Aorta (tissue), 5 donors: ENCODE measurements around the gene KDM1B. TPM values are rescaled to one million over a fixed set of nuclear protein-coding genes. Genes with fewer than 3 reads are reported as not detected.
"Not testable (repeated sequence)": the region's sequence is repeated elsewhere in the genome, so short reads cannot be mapped to it uniquely, and the experiment has no call there.

Experiments
- ATAC-seq: fragments of 200-7000 bp; cut with Tn5 transposase; one replicate; pipeline ENCODE4 v1.9.1; 2022; ENCODE audit warnings: moderate library complexity; ENCODE audit not compliant: low FRiP score
- DNase-seq, 2 donors: peaks; one replicate each; pipeline ENCODE4 v3.0.0-alpha.2; 2020
- H3K27ac ChIP-seq, 2 donors: one replicate each; pipeline ENCODE4 v1.5.1; 2013; ENCODE audit warnings: low read length in 2 of 2, mild to moderate bottlenecking in 2 of 2, moderate library complexity in 2 of 2, control low read depth in 1 of 2, inconsistent platforms in 1 of 2, low read depth in 1 of 2
- H3K27me3 ChIP-seq, 2 donors: one replicate each; pipeline ENCODE4 v1.6.1; 2013; ENCODE audit warnings: control low read depth in 1 of 2, low read length in 1 of 2, mild to moderate bottlenecking in 1 of 2, moderate library complexity in 1 of 2; ENCODE audit not compliant: insufficient read depth in 2 of 2, control insufficient read depth in 1 of 2
- H3K36me3 ChIP-seq, 2 donors: one replicate each; pipeline ENCODE4 v1.6.1; 2013; ENCODE audit warnings: control low read depth in 1 of 2, low read length in 1 of 2, mild to moderate bottlenecking in 1 of 2; ENCODE audit not compliant: insufficient read depth in 2 of 2, control insufficient read depth in 1 of 2
- H3K4me1 ChIP-seq, 2 donors: one replicate each; pipeline ENCODE4 v1.6.1; 2013; ENCODE audit warnings: low read length in 2 of 2, control low read depth in 1 of 2, mild to moderate bottlenecking in 1 of 2, moderate library complexity in 1 of 2; ENCODE audit not compliant: insufficient read depth in 2 of 2, control insufficient read depth in 1 of 2
- H3K4me3 ChIP-seq, 2 donors: one replicate each; pipeline ENCODE4 v1.5.1; 2013; ENCODE audit warnings: low read length in 2 of 2, control low read depth in 1 of 2, mild to moderate bottlenecking in 1 of 2
- H3K9me3 ChIP-seq: one replicate; pipeline ENCODE4 v1.6.1; 2013; ENCODE audit warnings: mild to moderate bottlenecking, low read length; ENCODE audit not compliant: control insufficient read depth
- WGBS, 2 donors: extraction: QIAGEN DNeasy Blood & Tissue Kit; methylation state at CpG; one replicate each; pipeline ENCODE4 v1.1.7; 2013; 5-methylcytosine and 5-hydroxymethylcytosine counted together
- intact Hi-C, 2 donors: fragments of 100-400 bp; cut with DNase I; formaldehyde crosslinking; loops; one replicate each; pipeline versions ENCODE4 v1.14.2 to v1.15.0; 2022
- polyA plus RNA-seq, 2 donors: library from polyadenylated mRNA; stranded (reverse); fragments of 200-250 nt; gene quantifications; one replicate each; pipeline ENCODE4 v1.2.3, GENCODE V29; 2013
- total RNA-seq, 2 donors: library from RNA; stranded (reverse); fragmentation: NEBNext Ultra II Directional; extraction: Animal tissue kit (Norgen Biotek cat#: 25700); gene quantifications; one replicate each; pipeline ENCODE4 v1.2.1, GENCODE V29; 2021
- donor health status: healthy with polysubstance abuse.
- donor health status: Bipolar disorder and iron deficiency.
- donor health status: DM: no; HTN: no; CAD: no.
- donor health status: DM: no; HTN: no; CAD: no.
- donor health status: DM: yes; HTN: yes; CAD: no.

Gene KDM1B
- total and polyA plus RNA-seq, 4 donors: 4.5 to 15.3 (median 8.8) TPM

DNA sequence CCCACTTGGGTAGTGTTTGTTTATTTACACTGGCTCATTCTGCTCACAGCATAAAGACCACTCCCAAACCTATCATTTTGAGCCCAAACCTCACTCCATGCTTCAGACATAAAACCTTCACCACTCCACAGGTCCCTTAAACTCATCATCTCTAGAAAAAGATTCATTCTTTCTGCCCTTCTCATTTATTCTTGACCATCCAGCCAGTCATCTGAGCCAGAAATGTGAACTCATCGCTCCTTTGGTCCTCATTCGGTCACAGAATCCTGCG, 12.7 kb upstream of the KDM1B start:
- Histone ChIP-seq H3K27ac (no peak overlapping the region), H3K27me3 (no peaks in the 10 kb centered on the region), H3K4me3 (no peak overlapping the region), H3K4me1 (no peaks in the 10 kb centered on the region), H3K36me3 (peaks cover 0 to 6% of the 10 kb centered on the region in 2 donors), H3K9me3 (no peaks in the 10 kb centered on the region)
- ATAC-seq (no peak), DNase-seq (no peak)
- 94 to 99% methylated on average over 3 of the region's 3 CpGs for WGBS, 2 donors
- intact Hi-C loops: no loop called here

DNA sequence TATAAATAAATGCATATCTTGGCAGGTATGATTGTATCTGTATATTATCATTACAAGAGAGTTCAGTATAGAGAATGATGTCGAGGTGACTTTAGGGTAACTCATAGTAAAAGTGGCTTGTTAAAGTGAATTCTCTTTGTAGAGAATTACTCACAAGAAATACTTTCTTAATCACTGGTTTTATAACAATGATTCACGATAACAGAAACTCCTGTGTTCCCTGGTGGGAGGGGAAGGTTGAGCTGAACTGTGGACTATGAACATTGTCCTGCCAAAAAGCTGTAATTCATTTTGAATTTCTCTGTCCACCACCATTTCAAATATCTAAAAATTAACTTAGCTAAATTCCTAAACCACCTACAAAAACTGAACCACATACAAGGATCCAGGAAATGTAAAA, 8.1 kb upstream of the KDM1B start:
- no peaks in the 10 kb centered on the region for H3K27me3 ChIP-seq
- no peak for DNase-seq
- peaks cover 0 to 2% of the 10 kb centered on the region in 2 donors for H3K36me3 ChIP-seq
- intact Hi-C loops: no loop called here
- no peaks in the 10 kb centered on the region for H3K9me3 ChIP-seq
- no peaks in the 10 kb centered on the region for H3K4me1 ChIP-seq
- H3K27ac ChIP-seq: no peak overlapping the region
- no peak for ATAC-seq
- 74% methylated on average over 2 of the region's 2 CpGs for WGBS, 2 donors
- no peak overlapping the region for H3K4me3 ChIP-seq

DNA sequence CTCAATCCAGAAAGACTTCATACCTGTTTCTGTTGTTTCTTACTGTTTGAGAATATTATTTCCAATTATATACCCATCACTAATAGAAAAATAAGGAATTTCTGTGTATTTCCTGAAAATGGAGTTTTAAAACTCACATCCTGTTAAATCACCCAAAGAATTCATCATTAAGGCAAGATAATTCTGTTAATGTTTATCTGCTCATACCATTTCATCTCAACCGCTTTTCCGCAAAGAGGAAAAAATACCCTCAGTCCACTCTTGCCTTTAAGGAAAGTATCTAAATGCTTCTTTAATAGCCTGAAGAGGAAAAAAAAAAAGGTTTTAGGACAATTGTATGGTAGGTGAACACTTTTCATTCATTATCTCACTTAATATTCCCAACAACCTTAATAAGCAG, 7.6 kb upstream of the KDM1B start:
- no peak overlapping the region for H3K27ac ChIP-seq
- H3K4me1 ChIP-seq: no peaks in the 10 kb centered on the region
- no peaks in the 10 kb centered on the region for H3K9me3 ChIP-seq
- WGBS, 2 donors: 99 to 100% methylated on average over 2 of the region's 2 CpGs
- intact Hi-C loops: no loop called here
- no peaks in the 10 kb centered on the region for H3K36me3 ChIP-seq
- no peak overlapping the region for H3K4me3 ChIP-seq
- DNase-seq (no peak), ATAC-seq (no peak)
- H3K27me3 ChIP-seq: no peaks in the 10 kb centered on the region

DNA sequence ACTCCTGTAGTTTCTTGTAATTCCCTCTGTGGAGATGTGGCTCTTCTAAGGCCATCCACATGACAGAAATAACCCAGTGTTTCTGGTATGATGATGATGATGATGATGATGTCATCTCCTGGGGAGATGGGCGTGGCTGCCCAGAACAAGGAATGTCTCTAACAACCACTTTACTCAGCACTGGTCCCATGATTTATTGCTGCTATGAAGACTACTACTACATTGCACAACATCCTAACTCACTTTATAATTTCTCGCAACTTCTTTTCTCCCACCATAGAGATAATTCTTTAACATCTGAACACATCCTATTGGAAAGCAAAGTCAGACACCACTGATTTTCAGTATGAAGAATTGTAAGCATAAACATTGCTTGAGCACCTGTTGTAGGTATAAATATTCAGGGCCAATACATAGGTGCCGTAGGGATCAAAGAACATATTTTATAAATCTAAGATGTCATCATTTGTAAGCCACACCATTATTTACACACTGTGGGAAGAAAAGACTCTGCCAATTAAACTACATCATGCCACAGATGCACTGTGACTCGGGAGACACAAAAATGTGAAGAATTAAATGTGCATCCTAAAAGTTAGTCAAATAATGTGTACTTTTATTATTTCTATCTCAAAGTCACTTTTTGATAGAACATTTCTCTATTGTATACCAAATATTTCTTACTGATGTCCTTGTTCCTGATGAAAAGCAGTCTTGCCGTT, 6.8 kb upstream of the KDM1B start:
- Histone ChIP-seq H3K27ac (no peak overlapping the region), H3K4me1 (no peaks in the 10 kb centered on the region), H3K27me3 (no peaks in the 10 kb centered on the region), H3K4me3 (no peak overlapping the region), H3K36me3 (no peaks in the 10 kb centered on the region), H3K9me3 (no peaks in the 10 kb centered on the region)
- intact Hi-C loops: no loop called here
- 94% methylated on average over 5 of the region's 5 CpGs for WGBS, 2 donors
- DNase-seq (no peak), ATAC-seq (no peak)

DNA sequence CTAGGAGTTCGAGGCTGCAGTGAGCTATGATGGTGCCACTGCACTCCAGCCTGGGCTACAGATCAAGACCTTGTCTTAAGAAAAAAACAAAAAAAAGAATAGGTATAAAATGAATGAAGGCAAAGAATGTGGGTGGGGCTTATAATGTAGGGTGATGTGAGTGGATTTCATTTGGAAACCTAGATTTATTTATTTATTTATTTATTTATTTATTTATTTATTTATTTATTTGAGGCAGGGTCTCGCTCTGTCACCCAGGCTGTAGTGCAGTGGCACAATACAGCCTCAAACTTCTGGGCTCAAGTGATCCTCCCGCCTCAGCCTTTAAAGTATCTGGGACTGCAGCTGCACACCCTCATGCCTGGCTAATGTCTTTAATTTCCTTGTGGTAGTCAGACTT, 3.8 kb upstream of the KDM1B start:
- intact Hi-C loops, ATAC-seq, H3K27ac ChIP-seq, H3K4me3 ChIP-seq, H3K36me3 ChIP-seq, H3K9me3 ChIP-seq, H3K4me1 ChIP-seq, H3K27me3 ChIP-seq, DNase-seq: not testable (repeated sequence)
- WGBS, 2 donors: 98% methylated on average over 3 of the region's 3 CpGs

DNA sequence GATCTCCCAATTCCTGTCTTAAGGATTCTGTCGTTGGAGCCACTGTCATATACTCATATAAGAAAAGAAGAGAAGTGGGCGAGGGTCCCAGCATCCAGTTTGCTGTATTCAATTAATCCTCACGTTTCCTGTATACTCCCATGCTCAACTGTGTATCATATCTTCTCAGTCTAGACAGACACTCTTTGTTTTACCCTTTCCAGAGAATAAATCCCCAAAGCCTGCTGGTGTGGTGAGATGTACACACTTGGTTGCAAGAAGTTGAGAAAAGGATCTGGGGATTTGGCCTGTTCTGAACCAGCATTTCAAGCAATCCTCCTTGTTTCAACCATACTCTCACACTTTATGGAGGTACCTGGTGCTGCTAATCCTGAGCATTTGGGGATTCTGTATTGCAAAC, 3.4 kb upstream of the KDM1B start:
- Histone ChIP-seq H3K4me3 (no peak overlapping the region), H3K36me3 (no peaks in the 10 kb centered on the region), H3K27me3 (no peaks in the 10 kb centered on the region), H3K4me1 (no peaks in the 10 kb centered on the region), H3K27ac (no peak overlapping the region), H3K9me3 (no peaks in the 10 kb centered on the region)
- intact Hi-C loops: no loop called here
- ATAC-seq: no peak
- no peak for DNase-seq
- 88 to 96% methylated on average over 3 of the region's 3 CpGs for WGBS, 2 donors

DNA sequence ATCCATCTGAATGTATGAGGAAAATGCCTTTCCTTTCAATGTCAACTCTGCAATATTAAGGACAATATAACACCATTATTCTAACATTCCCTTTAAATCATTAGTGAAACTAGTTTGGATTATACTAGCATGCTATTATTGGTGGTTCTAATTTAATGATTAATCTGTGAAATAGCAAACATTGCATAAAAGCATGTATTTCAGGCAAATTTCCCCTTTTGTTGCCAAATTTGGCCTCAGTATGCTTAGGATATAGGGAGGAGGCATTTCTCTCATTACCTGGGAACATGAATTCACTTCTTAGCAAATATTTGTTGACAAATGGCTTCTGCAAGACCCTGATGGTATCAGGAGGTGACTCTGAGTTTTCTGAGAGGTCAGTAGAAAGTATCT, 1.9 kb upstream of the KDM1B start:
- ATAC-seq: no peak
- intact Hi-C loops: no loop called here
- no peaks in the 10 kb centered on the region for H3K4me1 ChIP-seq
- H3K4me3 ChIP-seq: no peak overlapping the region
- no peaks in the 10 kb centered on the region for H3K36me3 ChIP-seq
- H3K27ac ChIP-seq: no peak overlapping the region
- DNase-seq: no peak
- H3K27me3 ChIP-seq: no peaks in the 10 kb centered on the region
- no peaks in the 10 kb centered on the region for H3K9me3 ChIP-seq

DNA sequence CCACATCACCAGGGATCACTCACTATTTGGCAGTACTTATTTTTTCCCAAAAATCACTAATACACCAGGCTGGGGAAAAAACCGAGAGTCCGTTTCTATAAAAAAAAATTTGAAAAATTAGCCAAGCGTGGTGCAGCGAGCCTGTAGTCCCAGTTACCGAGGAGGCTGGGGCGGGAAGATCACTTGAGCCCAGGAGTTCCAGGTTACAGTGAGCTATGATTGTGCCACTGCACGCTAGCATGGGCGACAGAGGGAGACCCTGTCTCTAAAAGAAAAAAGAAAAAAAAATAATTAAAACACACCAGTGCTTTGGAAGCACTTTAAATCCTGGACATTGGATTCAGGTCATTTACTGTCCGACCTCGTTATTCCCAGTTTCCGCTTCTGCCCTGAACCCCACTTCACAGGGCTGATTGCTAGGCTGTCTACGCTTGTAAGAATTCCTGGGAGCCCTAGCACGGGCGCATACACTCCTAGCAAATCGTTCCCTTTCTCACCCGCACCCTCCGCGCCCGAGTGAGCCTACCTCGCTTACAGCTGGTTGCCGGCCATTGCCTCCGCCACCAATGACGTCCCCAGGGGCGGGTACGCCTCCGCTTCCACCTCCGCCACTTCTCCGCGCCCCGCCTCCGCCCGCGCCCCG, 594 bp upstream of the KDM1B start, which contains the start of gene TPMT:
TPMT (minus strand) TSS at position 571 of the 643 bp plus-strand sequence. CDS start 5,950 bp downstream, outside the sequence.
- ATAC-seq: no peak
- intact Hi-C loops: loop anchor here in 1 of 2 donors (5.0 kb wide), 1 partner anchor 108 kb away; the partner anchor contains the start of gene DEK
- DNase-seq: peak in 1 of 2 donors; percentile 50
- Histone ChIP-seq H3K4me3 (peak within 1 kb of the TSS; percentile 85 to 91), H3K27me3 (no peaks in the 10 kb centered on the region), H3K9me3 (no peaks in the 10 kb centered on the region), H3K36me3 (no peaks in the 10 kb centered on the region), H3K27ac (peak within 1 kb of the TSS in 1 of 2 donors; percentile 34), H3K4me1 (no peaks in the 10 kb centered on the region)
- 0% methylated on average over 34 of the region's 34 CpGs for WGBS, 2 donors

DNA sequence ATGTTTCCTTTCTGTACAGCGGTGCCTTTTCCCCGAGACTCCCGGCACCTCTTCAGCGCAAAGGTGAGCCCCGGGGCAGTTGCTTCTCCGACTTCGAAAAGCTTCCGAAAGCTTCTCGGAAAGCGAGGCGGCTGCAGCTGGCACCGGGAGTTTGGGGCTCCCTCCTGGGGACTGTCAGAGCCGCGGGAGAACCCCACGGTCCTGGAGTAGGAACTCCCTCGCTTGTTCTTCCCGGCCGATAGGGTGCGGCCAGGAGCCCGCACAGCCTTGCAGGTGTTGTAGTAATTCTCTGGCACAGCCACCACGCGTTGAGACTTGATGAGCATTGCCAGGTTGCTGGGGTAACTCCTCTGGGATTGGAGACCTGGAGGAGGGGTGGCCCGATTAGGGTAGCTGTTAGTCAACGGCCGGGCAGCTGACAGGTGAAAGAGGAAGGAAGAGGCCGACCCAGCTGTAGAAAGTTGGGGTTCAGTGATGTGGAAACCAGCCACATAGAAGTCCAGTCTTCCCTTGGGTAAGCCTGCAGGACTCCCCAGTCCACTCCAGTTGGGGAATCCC, 721 bp downstream of the KDM1B start:
- Histone ChIP-seq H3K4me1 (no peaks in the 10 kb centered on the region), H3K4me3 (peak overlapping the region; percentile 85 to 91), H3K27me3 (no peaks in the 10 kb centered on the region), H3K27ac (no peak overlapping the region), H3K36me3 (no peaks in the 10 kb centered on the region), H3K9me3 (no peaks in the 10 kb centered on the region)
- DNase-seq (peak; percentile 65 to 78), ATAC-seq (no peak)
- 1 to 2% methylated on average over 26 of the region's 26 CpGs for WGBS, 2 donors
- intact Hi-C loops: loop anchor here in 1 of 2 donors (5.0 kb wide), 1 partner anchor 106 kb away; the partner anchor contains the start of gene DEK
